T-helper 1 cell treated with Interleukin-12 subunit alpha and Interleukin-12 subunit beta and Interleukin-4 antibody, amounts not matched to agents 30 ng/mL and 1 ng/mL, for 36 hours (primary cell): ENCODE results near the gene KIF3C. TPM values are rescaled to one million over a fixed set of nuclear protein-coding genes. Genes with fewer than 3 reads are reported as not detected.
"Not testable (repeated sequence)": the region's sequence is repeated elsewhere in the genome, so short reads cannot be mapped to it uniquely, and the experiment has no call there.

Experiments used
- intact Hi-C: fragments of 100-400 bp; cut with micrococcal nuclease; formaldehyde crosslinking; loops from one replicate; pipeline ENCODE4 v1.15.1; 2024
- total RNA-seq: library from RNA; stranded (reverse); gene quantifications from 2 replicates; pipeline ENCODE4 v1.2.3, GENCODE V29; 2022

Gene KIF3C
- total RNA-seq, 1 donor from 2014 or later, result 5.6 TPM

- intact Hi-C loops, result no loop called here
Observed at GRCh38 chr2:26000561-26001082, 18.3 kb upstream of the KIF3C start.

GRCh38 chr2:25999406-25999805, 17.1 kb upstream of the KIF3C start:
- intact Hi-C loops, result not testable (repeated sequence)

- intact Hi-C loops, result not testable (repeated sequence)
Observed at GRCh38 chr2:25998816-25999383, 16.6 kb upstream of the KIF3C start.

GRCh38 chr2:25996844-25997243, 14.5 kb upstream of the KIF3C start:
- intact Hi-C loops, result no loop called here

- intact Hi-C loops, result no loop called here
Observed at GRCh38 chr2:25994509-25994908, 12.2 kb upstream of the KIF3C start.

GRCh38 chr2:25993049-25993448, 10.8 kb upstream of the KIF3C start:
- intact Hi-C loops, result no loop called here

GRCh38 chr2:25992556-25992955, 10.3 kb upstream of the KIF3C start:
- intact Hi-C loops, result no loop called here

GRCh38 chr2:25991965-25992364, 9.7 kb upstream of the KIF3C start:
- intact Hi-C loops, result loop anchor here (1.0 to 2.0 kb wide), 10 partner anchors 10 to 477 kb away; partner anchors contain the start of gene KIF3C

- intact Hi-C loops, result loop anchor here (10.0 kb wide), 1 partner anchor 256 kb away; the partner anchor contains the start of genes HADHA and HADHB
Observed at GRCh38 chr2:25989154-25989553, 6.9 kb upstream of the KIF3C start.

GRCh38 chr2:25988134-25988533, 5.8 kb upstream of the KIF3C start:
- intact Hi-C loops, result loop anchor here (10.0 kb wide), 1 partner anchor 257 kb away; the partner anchor contains the start of genes HADHA and HADHB

- intact Hi-C loops, result loop anchor here (2.0 to 10.0 kb wide), 3 partner anchors 33 to 261 kb away; partner anchors contain the start of genes HADHA and HADHB
Observed at GRCh38 chr2:25983735-25984134, 1.4 kb upstream of the KIF3C start.

GRCh38 chr2:25982968-25983280, 627 bp upstream of the KIF3C start:
- intact Hi-C loops, result loop anchor here (1.0 to 10.0 kb wide), 10 partner anchors 8 to 1098 kb away; partner anchors contain the start of genes ASXL2, HADHA, HADHB and RAB10

GRCh38 chr2:25981596-25982272, 563 bp downstream of the KIF3C start:
- intact Hi-C loops, result loop anchor here (1.0 to 10.0 kb wide), 10 partner anchors 10 to 1100 kb away; partner anchors contain the start of genes ASXL2, HADHA, HADHB and RAB10

GRCh38 chr2:25980951-25981350, 1.3 kb downstream of the KIF3C start:
- intact Hi-C loops, result loop anchor here (10.0 kb wide), 1 partner anchor 264 kb away; the partner anchor contains the start of genes HADHA and HADHB

- intact Hi-C loops, result loop anchor here (10.0 kb wide), 1 partner anchor 265 kb away; the partner anchor contains the start of genes HADHA and HADHB
Observed at GRCh38 chr2:25980076-25980887, 2.0 kb downstream of the KIF3C start.

- intact Hi-C loops, result no loop called here
Observed at GRCh38 chr2:25979001-25979400, 3.3 kb downstream of the KIF3C start.

GRCh38 chr2:25977768-25978167, 4.5 kb downstream of the KIF3C start:
- intact Hi-C loops, result no loop called here

- intact Hi-C loops, result no loop called here
Observed at GRCh38 chr2:25976983-25977741, 5.1 kb downstream of the KIF3C start.

- intact Hi-C loops, result no loop called here
Observed at GRCh38 chr2:25972049-25972823, 10.1 kb downstream of the KIF3C start.

GRCh38 chr2:25971596-25971995, 10.7 kb downstream of the KIF3C start:
- intact Hi-C loops, result no loop called here
